Measurements from ENCODE around the gene ANK3.

GRCh38 chr10:59995862-59996261 lies 393.8 kb downstream of the ANK3 start:
- TF ChIP-seq CTCF (IDR thresholded peaks at IDR 0.05 in 4 of 5, conservative IDR thresholded peaks at IDR 0.05 in 1 of 5): no peak
- no peak for TF ChIP-seq POLR2A (IDR thresholded peaks at IDR 0.05)
